Tibial nerve (tissue), 4 donors: ENCODE data around the gene TLK1.

ENCODE experiments used
- EP300 ChIP-seq, 2 donors: sonication (generic); formaldehyde crosslinking; IDR thresholded peaks; one replicate each; pipeline ENCODE4 v1.6.1; 2017; ENCODE audit warnings: antibody characterized with exemption in 2 of 2, mild to moderate bottlenecking in 1 of 2
- POLR2A ChIP-seq, 2 donors: fragments of 450-650 bp; IDR thresholded peaks; one replicate each; pipeline ENCODE4 v1.6.1; 2017; ENCODE audit warnings: antibody characterized with exemption in 2 of 2, mild to moderate bottlenecking in 2 of 2, moderate library complexity in 2 of 2
- TF ChIP-seq, protein P1 (sequence below), 5 experiments: fragments of 200-600 bp in 3 of 5; fragments of 450-650 bp in 2 of 5; sonication (generic) in 3 of 5; IDR thresholded peaks; one replicate each; pipeline ENCODE4 v1.5.1; 2016 to 2019; ENCODE audit warnings: antibody characterized with exemption in 5 of 5, mild to moderate bottlenecking in 3 of 5, moderate library complexity in 2 of 5

DNA sequence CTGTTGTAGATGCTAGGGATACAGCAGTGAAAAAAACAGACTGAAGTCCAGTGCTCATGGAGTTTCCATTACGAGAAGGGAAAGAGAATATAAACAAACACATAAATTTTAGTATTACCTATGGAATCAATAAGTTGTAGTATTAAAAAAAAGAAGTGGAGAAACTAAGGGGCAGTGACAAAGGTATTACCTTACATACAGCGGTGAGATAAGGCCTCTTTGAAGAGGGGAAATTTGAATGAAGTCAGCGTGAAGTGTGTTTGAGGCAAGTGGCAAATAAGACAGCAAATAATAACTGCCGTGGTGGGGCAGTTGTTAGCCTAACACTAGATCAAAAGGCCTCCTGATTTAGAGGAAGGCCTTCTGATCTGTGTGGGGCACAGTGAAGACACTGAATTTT is 57.9 kb downstream of the TLK1 start:
- TF ChIP-seq, protein P1, sequence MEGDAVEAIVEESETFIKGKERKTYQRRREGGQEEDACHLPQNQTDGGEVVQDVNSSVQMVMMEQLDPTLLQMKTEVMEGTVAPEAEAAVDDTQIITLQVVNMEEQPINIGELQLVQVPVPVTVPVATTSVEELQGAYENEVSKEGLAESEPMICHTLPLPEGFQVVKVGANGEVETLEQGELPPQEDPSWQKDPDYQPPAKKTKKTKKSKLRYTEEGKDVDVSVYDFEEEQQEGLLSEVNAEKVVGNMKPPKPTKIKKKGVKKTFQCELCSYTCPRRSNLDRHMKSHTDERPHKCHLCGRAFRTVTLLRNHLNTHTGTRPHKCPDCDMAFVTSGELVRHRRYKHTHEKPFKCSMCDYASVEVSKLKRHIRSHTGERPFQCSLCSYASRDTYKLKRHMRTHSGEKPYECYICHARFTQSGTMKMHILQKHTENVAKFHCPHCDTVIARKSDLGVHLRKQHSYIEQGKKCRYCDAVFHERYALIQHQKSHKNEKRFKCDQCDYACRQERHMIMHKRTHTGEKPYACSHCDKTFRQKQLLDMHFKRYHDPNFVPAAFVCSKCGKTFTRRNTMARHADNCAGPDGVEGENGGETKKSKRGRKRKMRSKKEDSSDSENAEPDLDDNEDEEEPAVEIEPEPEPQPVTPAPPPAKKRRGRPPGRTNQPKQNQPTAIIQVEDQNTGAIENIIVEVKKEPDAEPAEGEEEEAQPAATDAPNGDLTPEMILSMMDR (IDR thresholded peaks at IDR 0.05) = no peak
- TF ChIP-seq POLR2A (IDR thresholded peaks at IDR 0.05) = no peak
- no peak for TF ChIP-seq EP300 (IDR thresholded peaks at IDR 0.05)
